Dermis lymphatic vessel endothelial cell (primary cell): ENCODE measurements around the gene E2F7. TPM values are rescaled to one million over a fixed set of nuclear protein-coding genes. Genes with fewer than 3 reads are reported as not detected.

ENCODE experiments used
- total RNA-seq: library from RNA; depleted of rRNA; stranded (reverse); fragments of >200 nt; gene quantifications from 2 replicates; pipeline ENCODE4 v1.2.1, GENCODE V29; 2014

Gene E2F7, protein sequence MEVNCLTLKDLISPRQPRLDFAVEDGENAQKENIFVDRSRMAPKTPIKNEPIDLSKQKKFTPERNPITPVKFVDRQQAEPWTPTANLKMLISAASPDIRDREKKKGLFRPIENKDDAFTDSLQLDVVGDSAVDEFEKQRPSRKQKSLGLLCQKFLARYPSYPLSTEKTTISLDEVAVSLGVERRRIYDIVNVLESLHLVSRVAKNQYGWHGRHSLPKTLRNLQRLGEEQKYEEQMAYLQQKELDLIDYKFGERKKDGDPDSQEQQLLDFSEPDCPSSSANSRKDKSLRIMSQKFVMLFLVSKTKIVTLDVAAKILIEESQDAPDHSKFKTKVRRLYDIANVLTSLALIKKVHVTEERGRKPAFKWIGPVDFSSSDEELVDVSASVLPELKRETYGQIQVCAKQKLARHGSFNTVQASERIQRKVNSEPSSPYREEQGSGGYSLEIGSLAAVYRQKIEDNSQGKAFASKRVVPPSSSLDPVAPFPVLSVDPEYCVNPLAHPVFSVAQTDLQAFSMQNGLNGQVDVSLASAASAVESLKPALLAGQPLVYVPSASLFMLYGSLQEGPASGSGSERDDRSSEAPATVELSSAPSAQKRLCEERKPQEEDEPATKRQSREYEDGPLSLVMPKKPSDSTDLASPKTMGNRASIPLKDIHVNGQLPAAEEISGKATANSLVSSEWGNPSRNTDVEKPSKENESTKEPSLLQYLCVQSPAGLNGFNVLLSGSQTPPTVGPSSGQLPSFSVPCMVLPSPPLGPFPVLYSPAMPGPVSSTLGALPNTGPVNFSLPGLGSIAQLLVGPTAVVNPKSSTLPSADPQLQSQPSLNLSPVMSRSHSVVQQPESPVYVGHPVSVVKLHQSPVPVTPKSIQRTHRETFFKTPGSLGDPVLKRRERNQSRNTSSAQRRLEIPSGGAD
- total RNA-seq = 2.4 and 3.1 TPM in 2 replicates

GRCh38 chr12:77065361-77066204 is at the start of gene E2F7:
E2F7 (minus strand) TSS chr12:77065569; CDS start chr12:77064635, 934 bp downstream.

Other genes starting within 250 kb of the E2F7 start
- 11.4 and 13.3 TPM in 2 replicates for gene CSRP2, start 186.6 kb downstream of the E2F7 start, total RNA-seq